NCI-H82 treated with DMSO at 0.1 percent for 48 hours (cell line): ENCODE measurements around the gene SELENOK.

ENCODE experiments used
- DNase-seq: peaks from one replicate; lab custom pipeline; 2025; ENCODE audit not compliant: unreplicated experiment; lab: John Stamatoyannopoulos, UW

SELENOK gene

DNA sequence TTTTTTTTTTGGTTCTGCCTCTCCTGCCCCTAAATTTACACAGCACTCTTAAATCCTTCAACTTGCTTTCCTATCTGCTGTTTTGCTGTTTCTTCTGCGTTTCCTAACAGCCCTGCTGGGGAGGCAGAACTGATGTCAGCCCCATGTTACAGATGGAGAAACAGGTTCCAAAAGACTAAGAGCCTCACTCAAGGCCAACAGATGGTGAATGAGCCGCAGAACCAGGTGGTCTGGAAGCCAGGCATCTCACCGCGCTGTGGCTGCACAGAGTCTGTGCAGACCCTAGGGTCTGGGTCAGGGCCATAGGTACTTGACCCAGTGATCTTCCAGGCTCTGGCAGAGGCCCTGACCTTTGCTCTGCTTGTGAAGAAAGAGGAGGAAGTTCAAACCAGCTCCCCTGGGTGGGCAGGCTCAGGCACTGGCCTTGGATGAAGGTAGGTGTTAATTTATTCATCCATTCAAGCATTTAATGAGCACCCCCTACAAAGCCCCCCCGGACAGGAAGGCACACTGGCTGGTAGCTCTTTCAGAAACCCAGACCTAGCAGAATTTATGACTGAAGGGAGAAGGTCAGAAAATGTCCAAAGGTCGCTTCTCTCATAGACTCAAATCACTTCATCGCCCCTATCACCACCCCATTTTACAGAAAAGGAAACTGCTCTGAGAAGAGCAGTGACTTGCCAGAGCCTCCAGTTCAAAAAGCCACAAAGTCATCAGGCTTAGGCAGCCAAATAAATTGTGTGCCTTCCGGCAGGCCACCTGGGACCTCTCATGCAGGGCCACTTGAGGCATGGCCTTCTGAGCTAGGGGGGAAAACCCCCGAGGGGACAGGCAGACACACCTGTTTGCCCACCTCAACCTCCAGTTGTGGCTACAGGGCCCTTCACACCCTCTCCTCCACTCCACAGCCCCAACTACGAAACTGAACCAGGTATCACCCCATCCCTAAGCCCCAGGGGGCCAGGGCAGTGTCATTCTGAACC lies 48.2 kb downstream of the SELENOK start:
- DNase-seq: no peak

DNA sequence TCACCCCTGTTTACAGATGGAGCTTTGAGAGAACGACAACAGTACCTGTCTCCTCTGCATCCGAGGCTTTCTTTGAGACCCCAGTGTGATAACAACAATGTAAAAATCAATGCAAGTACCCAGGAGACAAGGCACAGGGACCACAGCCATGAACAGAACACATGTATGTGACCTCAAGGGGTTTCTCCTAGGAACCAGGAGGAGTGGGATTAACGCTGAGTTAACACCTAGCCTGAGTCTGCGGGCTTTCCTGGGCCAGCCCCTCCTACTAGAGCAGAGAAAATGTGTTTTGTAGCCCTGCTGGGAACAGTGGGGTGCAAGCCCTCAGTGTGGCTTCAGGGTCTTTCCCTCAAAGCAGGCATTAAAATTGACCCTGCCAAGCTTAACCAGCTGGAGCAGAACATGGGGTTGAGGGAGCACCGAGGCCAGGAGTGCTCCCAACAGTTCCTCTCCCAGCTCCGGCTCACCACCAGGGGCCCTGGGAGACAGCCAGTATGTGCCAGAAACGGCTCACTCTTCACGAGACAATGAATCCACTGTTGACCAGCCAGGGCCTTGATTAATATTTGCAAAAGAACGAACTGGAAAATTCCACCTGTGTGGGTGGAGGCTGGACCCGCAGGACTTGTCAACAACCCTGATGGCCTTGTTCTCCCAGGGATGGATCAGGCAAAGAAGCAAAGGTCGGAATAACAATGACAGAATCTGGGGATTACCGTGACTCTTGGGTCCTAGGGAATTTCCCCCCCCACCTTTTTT lies 49.0 kb downstream of the SELENOK start:
- DNase-seq: no peak

DNA sequence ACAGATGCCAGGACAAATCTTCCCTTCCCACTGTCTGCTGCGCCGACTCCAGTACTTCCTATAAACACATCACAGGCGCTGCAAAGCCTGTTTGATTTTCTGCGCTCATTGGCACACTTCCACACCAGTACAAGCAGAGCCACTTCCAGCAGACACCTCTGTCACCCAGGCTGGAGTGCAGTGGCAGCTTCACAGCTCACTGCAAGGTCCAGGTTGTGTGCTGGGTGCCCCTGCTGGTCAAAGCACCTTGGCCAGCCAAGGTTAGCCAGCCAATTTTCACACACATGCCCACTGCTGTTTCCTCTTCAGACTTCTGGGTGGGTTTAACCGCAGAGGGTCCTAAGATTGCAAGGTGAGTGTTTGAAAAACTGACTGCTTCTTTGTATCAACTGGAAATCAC lies 50.4 kb downstream of the SELENOK start:
- DNase-seq: no peak

DNA sequence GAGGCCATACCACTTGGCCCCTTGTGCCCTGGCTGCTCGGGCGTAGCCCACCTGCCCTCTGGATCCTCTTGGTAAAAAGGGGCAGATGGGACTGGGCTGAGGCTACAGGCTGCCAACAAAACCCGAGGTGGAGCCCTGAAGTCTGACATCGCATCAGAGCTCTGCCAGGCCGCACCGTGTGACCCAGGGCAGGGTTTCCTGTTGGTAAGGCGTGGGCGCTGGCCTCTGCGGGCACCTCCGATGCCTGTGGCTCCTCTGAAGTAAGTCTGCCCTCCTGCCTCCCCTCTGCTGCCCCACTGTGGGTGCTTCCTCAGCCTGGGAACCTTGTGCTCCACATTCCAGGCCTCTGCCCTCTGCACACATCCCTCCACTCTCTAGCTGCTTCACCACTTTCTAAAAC lies 54.3 kb downstream of the SELENOK start:
- DNase-seq: no peak

DNA sequence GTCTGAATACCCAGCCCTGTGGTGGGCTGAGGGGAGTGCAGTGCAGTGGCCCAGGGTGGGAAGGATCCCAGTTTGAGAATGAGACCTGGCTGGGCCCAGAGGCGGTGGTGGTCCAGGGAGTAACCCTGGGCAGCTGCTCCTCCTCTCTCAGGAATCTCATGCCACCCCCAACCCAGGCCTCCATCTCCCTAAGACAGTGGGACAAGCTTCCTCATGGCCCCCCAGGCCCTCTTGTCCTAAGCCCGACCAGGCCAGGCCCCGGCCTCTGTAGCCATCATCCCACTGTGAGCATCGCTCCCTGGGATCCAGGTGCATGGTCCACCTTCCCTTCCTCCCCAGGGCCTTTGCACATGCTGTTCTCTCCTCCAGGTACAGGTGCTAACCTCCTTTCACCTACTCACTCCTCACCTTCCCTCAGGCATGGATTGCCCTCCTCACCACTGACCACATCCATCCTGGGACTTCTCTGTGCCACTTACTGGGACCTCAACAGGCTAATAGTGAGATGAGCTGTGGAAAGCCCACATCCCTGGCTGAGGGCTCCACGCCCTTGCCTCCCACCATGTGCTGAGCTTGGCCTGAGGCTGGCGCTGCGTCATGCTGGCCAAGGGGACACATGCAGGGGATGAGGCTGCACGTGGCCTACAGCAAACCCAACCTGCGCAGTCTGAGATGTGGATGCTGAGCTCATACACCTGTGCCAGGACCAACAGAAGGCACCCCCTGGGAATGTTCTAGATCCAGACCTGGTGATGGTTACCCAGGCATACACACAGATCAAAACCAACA lies 55.4 kb downstream of the SELENOK start:
- no peak for DNase-seq

DNA sequence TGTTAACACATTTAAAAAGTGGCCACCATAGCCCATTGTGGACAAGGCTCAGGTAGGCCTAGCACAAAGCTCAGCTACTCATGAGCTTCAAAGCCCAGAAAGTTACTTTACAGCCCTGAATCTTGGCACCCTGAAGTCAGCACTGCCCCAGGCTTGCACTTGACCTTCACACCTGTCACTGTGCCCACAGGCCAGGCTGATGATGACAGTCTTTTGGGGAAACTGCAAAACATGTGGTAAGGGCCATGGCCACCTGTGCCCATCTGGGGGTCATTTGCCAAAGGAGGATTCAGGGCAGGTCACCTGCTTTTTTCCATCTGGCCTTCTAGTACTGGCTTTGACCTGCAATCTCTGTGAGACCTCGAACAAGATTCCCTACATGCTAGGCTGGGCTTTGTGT lies 56.4 kb downstream of the SELENOK start:
- no peak for DNase-seq

DNA sequence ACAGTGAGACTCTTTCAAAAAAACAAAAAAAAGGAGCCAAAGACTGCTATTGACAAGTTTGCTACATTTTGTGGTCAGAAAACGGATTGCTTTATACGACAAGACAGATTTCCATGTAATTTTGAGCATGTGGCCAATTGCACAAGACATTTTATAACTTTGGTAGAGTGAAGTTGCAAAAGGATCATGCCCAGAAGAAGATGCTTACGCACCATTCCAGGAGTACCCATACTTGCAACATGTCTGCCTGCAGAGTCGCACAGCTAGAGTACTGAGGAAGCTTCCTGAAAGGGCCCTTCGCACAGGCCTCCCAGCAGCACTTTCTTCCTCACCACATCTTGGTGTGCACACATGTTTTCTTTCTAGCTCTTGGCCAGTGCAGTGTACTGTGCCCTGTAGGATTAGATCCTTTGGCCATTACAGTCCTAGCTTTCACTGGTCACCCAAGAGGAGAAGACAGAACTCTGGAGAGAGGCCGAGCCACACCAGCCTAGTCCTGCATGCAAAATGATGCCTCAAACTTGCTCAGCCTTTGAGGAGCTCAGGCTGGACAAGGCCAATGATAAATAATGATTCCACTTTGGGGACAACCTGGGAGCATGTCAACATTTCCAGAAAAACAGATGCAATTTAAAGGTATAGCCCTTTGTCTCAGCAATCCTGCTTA lies 57.1 kb downstream of the SELENOK start:
- no peak for DNase-seq
